ENCODE data around the gene MEMO1. TPM values are rescaled to one million over a fixed set of nuclear protein-coding genes. Genes with fewer than 3 reads are reported as not detected.

The MEMO1 gene
- total RNA-seq, 2 donors from 2014 or later: 25.3 to 27.2 TPM

DNA sequence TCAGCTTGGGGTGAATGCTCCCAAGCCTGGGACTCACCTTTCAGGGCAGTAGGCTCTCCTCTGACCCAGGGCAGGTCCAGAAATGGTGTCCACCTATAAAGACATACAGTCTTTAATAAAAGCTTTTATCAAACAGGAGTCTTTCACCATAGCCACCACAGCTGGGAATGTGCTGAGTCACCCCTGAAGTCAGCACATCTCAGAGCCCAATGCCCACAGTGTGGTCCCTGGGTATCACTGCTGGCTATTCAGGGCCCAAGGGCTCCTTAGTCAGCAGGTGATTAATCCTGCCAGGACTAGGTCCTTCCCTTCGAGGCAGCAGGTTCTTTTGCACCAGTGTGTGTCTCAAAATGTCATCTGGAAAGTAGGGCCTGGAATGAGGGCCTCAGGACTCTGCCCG is 181.9 kb downstream of the MEMO1 start:
- ATAC-seq (ENCODE audit: insufficient number of reproducible peaks, low FRiP score, low read depth) (no peak), DNase-seq (ENCODE audit: low spot score) (no peak)
- Histone ChIP-seq H3K27ac (no peak overlapping the region), H3K36me3 (no peaks in the 10 kb centered on the region), H3K4me3 (no peak overlapping the region), H3K27me3 (replicated peaks; ENCODE audit: insufficient read depth) (no peaks in the 10 kb centered on the region), H3K9me3 (peaks cover 8% of the 10 kb centered on the region), H3K4me1 (ENCODE audit: control insufficient read depth in 1 of 2, low read depth in 2 of 2) (no peaks in the 10 kb centered on the region)
- TF ChIP-seq, protein P1, sequence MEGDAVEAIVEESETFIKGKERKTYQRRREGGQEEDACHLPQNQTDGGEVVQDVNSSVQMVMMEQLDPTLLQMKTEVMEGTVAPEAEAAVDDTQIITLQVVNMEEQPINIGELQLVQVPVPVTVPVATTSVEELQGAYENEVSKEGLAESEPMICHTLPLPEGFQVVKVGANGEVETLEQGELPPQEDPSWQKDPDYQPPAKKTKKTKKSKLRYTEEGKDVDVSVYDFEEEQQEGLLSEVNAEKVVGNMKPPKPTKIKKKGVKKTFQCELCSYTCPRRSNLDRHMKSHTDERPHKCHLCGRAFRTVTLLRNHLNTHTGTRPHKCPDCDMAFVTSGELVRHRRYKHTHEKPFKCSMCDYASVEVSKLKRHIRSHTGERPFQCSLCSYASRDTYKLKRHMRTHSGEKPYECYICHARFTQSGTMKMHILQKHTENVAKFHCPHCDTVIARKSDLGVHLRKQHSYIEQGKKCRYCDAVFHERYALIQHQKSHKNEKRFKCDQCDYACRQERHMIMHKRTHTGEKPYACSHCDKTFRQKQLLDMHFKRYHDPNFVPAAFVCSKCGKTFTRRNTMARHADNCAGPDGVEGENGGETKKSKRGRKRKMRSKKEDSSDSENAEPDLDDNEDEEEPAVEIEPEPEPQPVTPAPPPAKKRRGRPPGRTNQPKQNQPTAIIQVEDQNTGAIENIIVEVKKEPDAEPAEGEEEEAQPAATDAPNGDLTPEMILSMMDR (IDR thresholded peaks at IDR 0.05): no peak

DNA sequence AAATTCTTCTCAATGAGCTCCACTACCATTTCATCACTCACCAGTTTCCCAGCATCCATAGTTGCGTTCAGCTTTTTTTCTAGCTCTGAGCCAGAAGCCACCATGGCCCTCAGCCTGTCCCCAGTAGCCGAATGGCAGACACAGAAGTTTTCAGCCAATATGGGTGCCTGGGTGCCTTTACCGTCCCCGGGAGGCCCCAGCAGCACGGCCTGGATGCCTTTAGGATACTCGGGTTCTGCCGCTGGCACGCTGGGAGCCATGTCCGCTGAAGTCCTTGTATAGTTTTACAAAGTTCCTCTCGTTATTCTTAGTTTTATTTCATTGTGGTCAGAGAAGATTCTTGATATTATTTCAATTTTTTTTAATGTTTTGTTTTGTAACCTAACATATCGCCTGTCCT is 187.2 kb downstream of the MEMO1 start:
- TF ChIP-seq, protein P1 (IDR thresholded peaks at IDR 0.05): no peak
- Histone ChIP-seq H3K27me3 (replicated peaks; ENCODE audit: insufficient read depth) (no peaks in the 10 kb centered on the region), H3K27ac (no peak overlapping the region), H3K36me3 (no peaks in the 10 kb centered on the region), H3K4me1 (ENCODE audit: control insufficient read depth in 1 of 2, low read depth in 2 of 2) (no peaks in the 10 kb centered on the region), H3K4me3 (no peak overlapping the region), H3K9me3 (peaks cover 19% of the 10 kb centered on the region)
- DNase-seq (ENCODE audit: low spot score) (no peak), ATAC-seq (ENCODE audit: insufficient number of reproducible peaks, low FRiP score, low read depth) (no peak)

DNA sequence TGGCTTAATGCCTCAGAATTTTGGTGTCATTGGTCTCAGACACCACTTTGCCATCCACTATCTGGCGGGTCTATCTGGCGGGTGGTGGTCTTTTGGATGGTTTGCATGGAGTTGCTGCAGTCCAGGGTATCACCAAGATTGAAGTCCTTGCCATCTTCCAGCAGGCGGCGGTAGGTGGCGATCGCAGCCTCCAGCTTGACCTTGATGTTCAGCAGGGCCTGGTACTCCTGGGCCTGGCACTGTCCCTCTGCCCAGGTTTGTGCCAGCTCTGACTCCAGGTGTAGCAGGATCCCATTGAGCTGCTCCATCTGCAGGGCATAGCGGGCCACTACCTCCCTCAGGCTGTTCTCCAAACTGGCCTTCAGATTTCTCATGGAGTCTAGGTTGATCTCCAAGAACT is 188.2 kb downstream of the MEMO1 start:
- peaks cover 14% of the 10 kb centered on the region for H3K9me3 ChIP-seq
- H3K4me3 ChIP-seq: no peak overlapping the region
- H3K4me1 ChIP-seq (ENCODE audit: control insufficient read depth in 1 of 2, low read depth in 2 of 2): no peaks in the 10 kb centered on the region
- DNase-seq (ENCODE audit: low spot score) (no peak), ATAC-seq (ENCODE audit: insufficient number of reproducible peaks, low FRiP score, low read depth) (no peak)
- no peak overlapping the region for H3K27ac ChIP-seq
- TF ChIP-seq, protein P1 (IDR thresholded peaks at IDR 0.05): no peak
- no peaks in the 10 kb centered on the region for H3K36me3 ChIP-seq
- no peaks in the 10 kb centered on the region for H3K27me3 ChIP-seq (replicated peaks; ENCODE audit: insufficient read depth)

Other genes with a start within 250 kb of the MEMO1 start
- 10 to 100 TPM; 22.3 to 30.7 TPM for gene DPY30, start 28.8 kb upstream of the MEMO1 start, total RNA-seq
- 10 to 100 TPM in 1 of 2 donors, 1 to 10 TPM in 1; 8.5 to 13.6 TPM for gene SPAST, start 52.5 kb upstream of the MEMO1 start, total RNA-seq
- gene SLC30A6, start 154.9 kb upstream of the MEMO1 start, total RNA-seq: 10 to 100 TPM; 17.7 to 26.0 TPM

Data from thoracic aorta (tissue), 2 donors.